ENCODE measurements around the gene HMGB1.

DNA sequence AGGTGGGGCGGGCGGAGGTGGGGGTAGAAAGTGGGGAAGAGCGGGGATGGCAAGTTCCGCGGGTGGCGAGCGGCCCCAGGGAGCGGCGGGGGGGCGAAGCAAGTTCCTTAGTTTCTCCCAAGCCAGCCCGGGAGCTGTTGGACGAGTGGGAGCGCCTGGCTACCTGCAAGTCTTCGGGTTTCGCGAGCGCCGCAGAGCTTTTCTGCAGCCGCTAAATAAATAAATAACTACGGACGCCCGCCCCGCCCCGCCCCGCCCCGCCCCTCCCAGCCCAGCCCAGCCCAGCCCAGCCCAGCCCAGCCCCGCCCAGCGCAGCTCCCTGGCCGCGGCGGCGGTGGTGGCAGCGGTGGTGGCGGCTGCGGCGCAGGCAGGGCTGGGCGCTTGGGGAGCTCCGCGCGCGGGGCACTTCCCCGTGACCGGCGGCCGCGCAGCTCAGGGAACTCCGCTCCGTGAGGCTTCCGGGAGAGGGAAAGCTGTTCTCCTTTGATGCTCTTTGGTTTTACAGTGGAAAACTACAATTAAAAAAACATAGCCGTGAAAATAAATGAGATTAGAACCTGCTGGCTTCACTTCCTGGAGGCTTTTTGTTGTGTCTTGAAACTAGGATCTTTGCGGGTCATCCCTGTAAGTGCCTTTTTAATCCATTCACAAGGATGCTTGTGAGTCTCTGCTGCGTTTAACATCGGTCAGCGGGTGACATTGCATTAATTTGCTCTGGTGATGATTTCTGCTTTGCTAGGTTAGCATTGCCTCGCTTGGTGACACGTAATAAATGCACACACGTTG is 43.5 kb downstream of the HMGB1 start, which contains the start of gene UBE2L5:
- TF ChIP-seq, protein P1, sequence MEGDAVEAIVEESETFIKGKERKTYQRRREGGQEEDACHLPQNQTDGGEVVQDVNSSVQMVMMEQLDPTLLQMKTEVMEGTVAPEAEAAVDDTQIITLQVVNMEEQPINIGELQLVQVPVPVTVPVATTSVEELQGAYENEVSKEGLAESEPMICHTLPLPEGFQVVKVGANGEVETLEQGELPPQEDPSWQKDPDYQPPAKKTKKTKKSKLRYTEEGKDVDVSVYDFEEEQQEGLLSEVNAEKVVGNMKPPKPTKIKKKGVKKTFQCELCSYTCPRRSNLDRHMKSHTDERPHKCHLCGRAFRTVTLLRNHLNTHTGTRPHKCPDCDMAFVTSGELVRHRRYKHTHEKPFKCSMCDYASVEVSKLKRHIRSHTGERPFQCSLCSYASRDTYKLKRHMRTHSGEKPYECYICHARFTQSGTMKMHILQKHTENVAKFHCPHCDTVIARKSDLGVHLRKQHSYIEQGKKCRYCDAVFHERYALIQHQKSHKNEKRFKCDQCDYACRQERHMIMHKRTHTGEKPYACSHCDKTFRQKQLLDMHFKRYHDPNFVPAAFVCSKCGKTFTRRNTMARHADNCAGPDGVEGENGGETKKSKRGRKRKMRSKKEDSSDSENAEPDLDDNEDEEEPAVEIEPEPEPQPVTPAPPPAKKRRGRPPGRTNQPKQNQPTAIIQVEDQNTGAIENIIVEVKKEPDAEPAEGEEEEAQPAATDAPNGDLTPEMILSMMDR (IDR thresholded peaks at IDR 0.05), result no peak
- TF ChIP-seq ZFX (IDR thresholded peaks at IDR 0.05; ENCODE audit: borderline replicate concordance), result no peak
